GM20000 (cell line): ENCODE measurements around the gene NPHP4.

Experiments
- DNase-seq: peaks from one replicate; pipeline ENCODE4 v3.0.0; 2012; ENCODE audit warnings: low spot score
- CTCF ChIP-seq: IDR thresholded peaks from 2 replicates; pipeline ENCODE4 v1.5.1; 2012; ENCODE audit warnings: mild to moderate bottlenecking, control low read depth; ENCODE audit errors: extremely low read depth, missing control alignments

NPHP4 gene

GRCh38 chr1:5917591-5918274 lies 74.5 kb downstream of the NPHP4 start:
- no peak for DNase-seq
- no peak for TF ChIP-seq CTCF

GRCh38 chr1:5917281-5917590 lies 75.0 kb downstream of the NPHP4 start:
- TF ChIP-seq CTCF: no peak
- DNase-seq: no peak

GRCh38 chr1:5916572-5917280 lies 75.5 kb downstream of the NPHP4 start:
- no peak for DNase-seq
- no peak for TF ChIP-seq CTCF

GRCh38 chr1:5915587-5916571 lies 76.3 kb downstream of the NPHP4 start:
- peak; percentile 61 for TF ChIP-seq CTCF
- peak; percentile 75 for DNase-seq

GRCh38 chr1:5914676-5915365 lies 77.4 kb downstream of the NPHP4 start:
- no peak for TF ChIP-seq CTCF
- DNase-seq: no peak

GRCh38 chr1:5913876-5914275 lies 78.3 kb downstream of the NPHP4 start:
- no peak for TF ChIP-seq CTCF

More at GRCh38 chr1:5913876-5914275, 78.3 kb downstream of the NPHP4 start:
- DNase-seq: no peak
